Gastroesophageal sphincter (tissue), 3 donors: ENCODE measurements around the gene ADAMTS14.

Source experiments
- CTCF ChIP-seq, 4 experiments: fragments of 200-600 bp in 2 of 4; fragments of 450-650 bp in 2 of 4; sonication (generic) in 1 of 4; IDR thresholded peaks; one replicate each; pipeline ENCODE4 v1.5.1; 2017 to 2019; ENCODE audit warnings: antibody characterized with exemption in 4 of 4, mild to moderate bottlenecking in 2 of 4, moderate library complexity in 2 of 4
- POLR2A ChIP-seq, 2 donors: fragments of 450-650 bp; IDR thresholded peaks; one replicate each; pipeline ENCODE4 v1.6.1; 2017; ENCODE audit warnings: antibody characterized with exemption in 2 of 2, mild to moderate bottlenecking in 2 of 2, moderate library complexity in 1 of 2

- TF ChIP-seq CTCF (IDR thresholded peaks at IDR 0.05) = no peak
- no peak for TF ChIP-seq POLR2A (IDR thresholded peaks at IDR 0.05)
These were observed 10.8 kb downstream of the ADAMTS14 start for GRCh38 chr10:70682920-70683600.
